GM21447 (cell line): ENCODE data around the gene TRIM63.

Source experiments
- ATAC-seq: cut with Tn5 transposase; IDR thresholded peaks from one replicate; pipeline ENCODE4 v1.9.1; 2021; ENCODE audit not compliant: unreplicated experiment

Gene TRIM63

GRCh38 chr1:26019641-26020315 lies 47.7 kb downstream of the TRIM63 start:
- no peak for ATAC-seq

GRCh38 chr1:26017606-26018005 lies 49.8 kb downstream of the TRIM63 start:
- ATAC-seq, result no peak

GRCh38 chr1:26016953-26017545 lies 50.4 kb downstream of the TRIM63 start:
- ATAC-seq, result no peak

- no peak for ATAC-seq
Observed at GRCh38 chr1:26016258-26016952, 51.0 kb downstream of the TRIM63 start.

GRCh38 chr1:26015358-26015757 lies 52.1 kb downstream of the TRIM63 start:
- ATAC-seq, result no peak

GRCh38 chr1:26014179-26014578 lies 53.3 kb downstream of the TRIM63 start:
- ATAC-seq, result no peak

GRCh38 chr1:26012864-26013263 lies 54.6 kb downstream of the TRIM63 start:
- no peak for ATAC-seq

GRCh38 chr1:26010825-26011224 lies 56.6 kb downstream of the TRIM63 start:
- no peak for ATAC-seq

GRCh38 chr1:26009796-26010447 lies 57.5 kb downstream of the TRIM63 start:
- no peak for ATAC-seq

GRCh38 chr1:26006710-26007109 lies 60.7 kb downstream of the TRIM63 start:
- no peak for ATAC-seq

GRCh38 chr1:26005434-26006105 lies 61.9 kb downstream of the TRIM63 start:
- ATAC-seq, result no peak

GRCh38 chr1:26003756-26004155 lies 63.7 kb downstream of the TRIM63 start:
- no peak for ATAC-seq

GRCh38 chr1:26003262-26003661 lies 64.2 kb downstream of the TRIM63 start:
- ATAC-seq, result no peak
